GM19239 (cell line): ENCODE results near the gene VPS35.

Experiments used
- DNase-seq: peaks from one replicate; pipeline ENCODE4 v3.0.0; 2011; ENCODE audit warnings: low spot score; ENCODE audit not compliant: insufficient read length
- FAIRE-seq: peaks from 2 replicates; lab custom pipeline; 2011; peaks lifted over from hg19 to GRCh38; lab: Jason Lieb, UNC

Gene VPS35

GRCh38 chr16:46688654-46689364 lies at the start of gene VPS35:
Gene VPS35, minus strand, starts transcription at chr16:46689178. Its CDS starts 45 bp downstream, at chr16:46689133.
- FAIRE-seq: peak; percentile 92
- peak; percentile 78 for DNase-seq

- FAIRE-seq: no peak
- DNase-seq: no peak
Observed at GRCh38 chr16:46737621-46738214, 48.7 kb upstream of the VPS35 start.

GRCh38 chr16:46736695-46737094 lies 47.7 kb upstream of the VPS35 start:
- DNase-seq (no peak), FAIRE-seq (no peak)

- no peak for DNase-seq
- FAIRE-seq: no peak
Observed at GRCh38 chr16:46733319-46733830, 44.4 kb upstream of the VPS35 start.

GRCh38 chr16:46732561-46732960 lies 43.6 kb upstream of the VPS35 start:
- no peak for FAIRE-seq

GRCh38 chr16:46731691-46732555 lies 42.9 kb upstream of the VPS35 start:
- DNase-seq (no peak), FAIRE-seq (no peak)

More at GRCh38 chr16:46732561-46732960, 43.6 kb upstream of the VPS35 start:
- no peak for DNase-seq

GRCh38 chr16:46730801-46731690 lies 42.1 kb upstream of the VPS35 start:
- FAIRE-seq: no peak

GRCh38 chr16:46730126-46730525 lies 41.1 kb upstream of the VPS35 start:
- DNase-seq: no peak
- no peak for FAIRE-seq

More at GRCh38 chr16:46730801-46731690, 42.1 kb upstream of the VPS35 start:
- no peak for DNase-seq

- no peak for DNase-seq
- FAIRE-seq: no peak
Observed at GRCh38 chr16:46729326-46729995, 40.5 kb upstream of the VPS35 start.

- FAIRE-seq (no peak), DNase-seq (no peak)
Observed at GRCh38 chr16:46728806-46729205, 39.8 kb upstream of the VPS35 start.

GRCh38 chr16:46727630-46728029 lies 38.7 kb upstream of the VPS35 start:
- FAIRE-seq (no peak), DNase-seq (no peak)

GRCh38 chr16:46727184-46727583 lies 38.2 kb upstream of the VPS35 start:
- DNase-seq (no peak), FAIRE-seq (no peak)

- FAIRE-seq (no peak), DNase-seq (no peak)
Observed at GRCh38 chr16:46721885-46722284, 32.9 kb upstream of the VPS35 start.

- no peak for DNase-seq
- no peak for FAIRE-seq
Observed at GRCh38 chr16:46720619-46721018, 31.6 kb upstream of the VPS35 start.

- no peak for DNase-seq
- no peak for FAIRE-seq
Observed at GRCh38 chr16:46719528-46719927, 30.6 kb upstream of the VPS35 start.

GRCh38 chr16:46718214-46718613 lies 29.2 kb upstream of the VPS35 start:
- no peak for FAIRE-seq
- DNase-seq: no peak

- DNase-seq (no peak), FAIRE-seq (no peak)
Observed at GRCh38 chr16:46717692-46718091, 28.7 kb upstream of the VPS35 start.

GRCh38 chr16:46715769-46716305 lies 26.9 kb upstream of the VPS35 start:
- DNase-seq: no peak
- no peak for FAIRE-seq
